Measurements from ENCODE around the gene NOX1. TPM values are rescaled to one million over a fixed set of nuclear protein-coding genes. Genes with fewer than 3 reads are reported as not detected.
"Not testable (repeated sequence)": the region's sequence is repeated elsewhere in the genome, so short reads cannot be mapped to it uniquely, and the experiment has no call there.

Gene NOX1
- total RNA-seq, 1 donor from 2014 or later: not detected

DNA sequence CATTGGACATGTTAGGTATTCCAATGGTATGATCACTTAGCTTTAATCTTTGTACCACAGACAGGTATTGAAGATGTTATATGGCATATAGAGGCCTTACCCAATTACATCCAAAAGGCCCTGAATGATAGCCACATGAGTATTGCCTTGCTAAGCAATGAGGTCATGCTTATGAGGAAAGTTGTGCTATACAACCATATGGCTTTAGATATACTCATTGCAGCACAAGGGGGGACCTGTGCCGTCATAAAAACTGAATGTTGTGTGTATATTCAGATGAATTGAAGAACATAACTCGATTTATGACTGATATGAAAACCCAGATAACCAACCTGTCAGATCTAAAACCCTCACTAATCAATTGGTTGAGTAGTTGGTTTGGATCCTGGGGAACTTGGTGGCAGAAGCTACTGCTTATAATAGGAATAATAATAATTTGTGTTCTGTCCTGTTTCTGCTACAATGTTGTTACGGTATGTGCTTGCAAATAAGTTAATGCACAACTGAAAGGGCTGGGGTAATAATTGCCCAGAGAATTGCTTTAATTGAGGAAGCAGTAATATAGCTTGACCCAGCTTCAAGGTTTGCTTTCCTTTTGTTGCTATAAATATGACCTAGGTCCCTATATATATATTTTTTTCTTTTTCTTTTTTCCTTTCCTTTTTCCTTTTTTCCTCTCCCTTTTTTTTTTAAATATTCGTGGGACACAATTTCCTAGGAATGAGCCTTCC, 75.5 kb downstream of the NOX1 start:
- Mint-ChIP-seq H3K4me1 (no peaks in the 10 kb centered on the region), H3K36me3 (no peaks in the 10 kb centered on the region), H3K27me3 (ENCODE audit: low read depth) (peaks cover 9% of the 10 kb centered on the region), H3K9me3 (peaks cover 9% of the 10 kb centered on the region), H3K27ac (no peak overlapping the region), H3K4me3 (no peak overlapping the region)
- DNase-seq (ENCODE audit: low spot score in 2 of 2, unreplicated experiment in 2 of 2): no peak
- TF ChIP-seq, protein P1, sequence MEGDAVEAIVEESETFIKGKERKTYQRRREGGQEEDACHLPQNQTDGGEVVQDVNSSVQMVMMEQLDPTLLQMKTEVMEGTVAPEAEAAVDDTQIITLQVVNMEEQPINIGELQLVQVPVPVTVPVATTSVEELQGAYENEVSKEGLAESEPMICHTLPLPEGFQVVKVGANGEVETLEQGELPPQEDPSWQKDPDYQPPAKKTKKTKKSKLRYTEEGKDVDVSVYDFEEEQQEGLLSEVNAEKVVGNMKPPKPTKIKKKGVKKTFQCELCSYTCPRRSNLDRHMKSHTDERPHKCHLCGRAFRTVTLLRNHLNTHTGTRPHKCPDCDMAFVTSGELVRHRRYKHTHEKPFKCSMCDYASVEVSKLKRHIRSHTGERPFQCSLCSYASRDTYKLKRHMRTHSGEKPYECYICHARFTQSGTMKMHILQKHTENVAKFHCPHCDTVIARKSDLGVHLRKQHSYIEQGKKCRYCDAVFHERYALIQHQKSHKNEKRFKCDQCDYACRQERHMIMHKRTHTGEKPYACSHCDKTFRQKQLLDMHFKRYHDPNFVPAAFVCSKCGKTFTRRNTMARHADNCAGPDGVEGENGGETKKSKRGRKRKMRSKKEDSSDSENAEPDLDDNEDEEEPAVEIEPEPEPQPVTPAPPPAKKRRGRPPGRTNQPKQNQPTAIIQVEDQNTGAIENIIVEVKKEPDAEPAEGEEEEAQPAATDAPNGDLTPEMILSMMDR (IDR thresholded peaks at IDR 0.05; ENCODE audit: unreplicated experiment): no peak

DNA sequence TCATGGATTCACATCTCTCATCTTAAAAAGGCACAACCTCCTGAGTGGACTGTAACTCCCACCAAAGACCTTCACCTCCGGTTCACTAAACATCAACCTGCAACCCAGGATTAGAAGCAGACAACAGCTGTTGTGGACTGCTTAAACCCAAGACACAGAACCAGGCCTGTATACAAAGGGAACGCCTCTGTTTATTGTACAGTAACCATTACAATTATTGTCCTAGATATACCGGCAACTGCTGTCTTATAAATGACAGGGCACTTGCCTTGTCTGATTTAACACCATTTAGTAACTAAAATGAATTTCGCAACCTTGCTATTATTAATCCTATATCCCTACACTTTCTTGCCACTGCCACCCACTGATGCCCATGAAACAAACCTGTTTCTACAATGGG, 76.8 kb downstream of the NOX1 start:
- H3K9me3 Mint-ChIP-seq: peaks cover 9% of the 10 kb centered on the region
- no peak overlapping the region for H3K27ac Mint-ChIP-seq
- DNase-seq (ENCODE audit: low spot score in 2 of 2, unreplicated experiment in 2 of 2): no peak
- peaks cover 6% of the 10 kb centered on the region for H3K27me3 Mint-ChIP-seq (ENCODE audit: low read depth)
- H3K4me3 Mint-ChIP-seq: no peak overlapping the region
- TF ChIP-seq, protein P1 (IDR thresholded peaks at IDR 0.05; ENCODE audit: unreplicated experiment): no peak
- H3K4me1 Mint-ChIP-seq: no peaks in the 10 kb centered on the region
- no peaks in the 10 kb centered on the region for H3K36me3 Mint-ChIP-seq

DNA sequence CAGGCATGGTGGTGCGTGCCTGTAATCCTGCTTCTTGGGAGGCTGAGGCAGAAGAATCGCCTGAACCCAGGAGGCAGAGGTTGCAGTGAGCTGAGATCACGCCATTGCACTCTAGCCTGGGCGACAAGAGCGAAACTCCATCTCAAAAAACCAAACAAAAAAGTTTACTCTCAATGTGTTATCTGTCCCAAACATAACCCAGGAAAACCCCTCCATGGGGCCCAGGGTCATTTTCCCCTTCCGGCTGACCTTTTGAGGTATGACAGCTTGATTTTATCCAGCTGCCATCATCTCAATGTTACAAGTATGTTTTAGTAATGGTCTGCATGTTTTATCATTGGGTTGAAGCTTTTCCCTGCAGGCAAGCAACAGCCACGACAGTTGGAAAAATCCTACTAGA, 77.8 kb downstream of the NOX1 start:
- H3K4me1 Mint-ChIP-seq; DNase-seq (ENCODE audit: low spot score in 2 of 2, unreplicated experiment in 2 of 2); H3K27ac Mint-ChIP-seq; H3K27me3 Mint-ChIP-seq (ENCODE audit: low read depth); H3K4me3 Mint-ChIP-seq; H3K9me3 Mint-ChIP-seq; H3K36me3 Mint-ChIP-seq: not testable (repeated sequence)

Other genes with a start within 250 kb of the NOX1 start
- gene TSPAN6, start 237.6 kb downstream of the NOX1 start, total RNA-seq: 92.8 to 99.0 TPM (median 93.2 TPM) in 3 replicates
- gene SRPX2, start 230.2 kb downstream of the NOX1 start, total RNA-seq: 13.7 to 16.2 TPM (median 15.1 TPM) in 3 replicates
- gene SYTL4, start 142.2 kb downstream of the NOX1 start, total RNA-seq: 1.2 TPM in 3 replicates
- gene CSTF2, start 54.0 kb downstream of the NOX1 start, total RNA-seq: 15.4 to 18.4 TPM (median 16.3 TPM) in 3 replicates
- 0.90 to 1.0 TPM (median 0.96 TPM) in 3 replicates for gene XKRX, start 54.6 kb upstream of the NOX1 start, total RNA-seq
- gene ARL13A, start 95.3 kb upstream of the NOX1 start, total RNA-seq: not detected in 3 replicates
- 18.1 to 20.7 TPM (median 18.2 TPM) in 3 replicates for gene TRMT2B, start 177.8 kb upstream of the NOX1 start, total RNA-seq
- gene TMEM35A, start 204.5 kb upstream of the NOX1 start, total RNA-seq: 6.2 to 6.8 TPM (median 6.7 TPM) in 3 replicates
- 7.7 to 9.6 TPM (median 8.3 TPM) in 3 replicates for gene CENPI, start 223.8 kb upstream of the NOX1 start, total RNA-seq

Measured in mesothelial cell of epicardium (in vitro differentiated cells).